Hepatocyte (in vitro differentiated cells): ENCODE measurements around the gene SLCO3A1. TPM values are rescaled to one million over a fixed set of nuclear protein-coding genes. Genes with fewer than 3 reads are reported as not detected.

Source experiments
- DNase-seq: peaks from one replicate; pipeline ENCODE4 v3.0.0-alpha.2; 2016; ENCODE audit warnings: low spot score
- H2AFZ ChIP-seq: fragments of 200-600 bp; sonication (generic); 2 replicates; pipeline ENCODE4 v1.6.0; 2016; ENCODE audit warnings: antibody characterized with exemption, mild to moderate bottlenecking
- H3K27ac ChIP-seq: fragments of 200-600 bp; sonication (generic); 2 replicates; pipeline ENCODE4 v1.5.1; 2016; ENCODE audit warnings: mild to moderate bottlenecking
- H3K27me3 ChIP-seq: fragments of 200-600 bp; sonication (generic); 2 replicates; pipeline ENCODE4 v1.6.1; 2016
- H3K36me3 ChIP-seq: fragments of 200-600 bp; sonication (generic); replicated peaks from 2 replicates; pipeline ENCODE4 v1.5.1; 2016; ENCODE audit warnings: low read depth; ENCODE audit not compliant: insufficient read depth
- H3K4me1 ChIP-seq: fragments of 200-600 bp; sonication (generic); 2 replicates; pipeline ENCODE4 v1.5.1; 2016; ENCODE audit warnings: mild to moderate bottlenecking, moderate library complexity; ENCODE audit not compliant: insufficient read depth
- H3K4me2 ChIP-seq: fragments of 200-600 bp; sonication (generic); 2 replicates; pipeline ENCODE4 v1.6.0; 2016
- H3K4me3 ChIP-seq: fragments of 200-600 bp; sonication (generic); 2 replicates; pipeline ENCODE4 v1.5.1; 2016; ENCODE audit warnings: mild to moderate bottlenecking
- H3K79me2 ChIP-seq: fragments of 200-600 bp; sonication (generic); 2 replicates; pipeline ENCODE4 v1.6.0; 2017; ENCODE audit warnings: mild to moderate bottlenecking
- H3K9me2 ChIP-seq: fragments of 200-600 bp; sonication (generic); replicated peaks from 2 replicates; pipeline ENCODE4 v1.6.0; 2017; ENCODE audit warnings: mild to moderate bottlenecking; ENCODE audit not compliant: insufficient read depth
- H3K9me3 ChIP-seq: fragments of 200-600 bp; sonication (generic); 2 replicates; pipeline ENCODE4 v1.5.1; 2016; ENCODE audit warnings: low read depth, mild to moderate bottlenecking
- H4K20me1 ChIP-seq: fragments of 200-600 bp; sonication (generic); 2 replicates; pipeline ENCODE4 v1.6.0; 2016; ENCODE audit warnings: mild to moderate bottlenecking; ENCODE audit not compliant: insufficient read depth, poor library complexity, severe bottlenecking
- CTCF ChIP-seq: fragments of 200-600 bp; sonication (generic); IDR thresholded peaks from 2 replicates; pipeline ENCODE4 v1.5.1; 2016; ENCODE audit warnings: antibody characterized with exemption, mild to moderate bottlenecking; ENCODE audit not compliant: poor library complexity
- EZH2 ChIP-seq: fragments of 200-600 bp; sonication (generic); IDR thresholded peaks from 2 replicates; pipeline ENCODE4 v1.6.1; 2016; ENCODE audit warnings: antibody characterized with exemption, mild to moderate bottlenecking, borderline replicate concordance
- EZH2phosphoT487 ChIP-seq: fragments of 200-600 bp; sonication (generic); IDR thresholded peaks from one replicate; pipeline ENCODE4 v1.6.1; 2018; ENCODE audit warnings: antibody characterized with exemption, mild to moderate bottlenecking, low read depth, moderate library complexity; ENCODE audit not compliant: unreplicated experiment, severe bottlenecking
- WGBS: methylation state at CpG from one replicate; pipeline ENCODE4 v1.1.6; 2016; ENCODE audit warnings: low lambda C conversion rate; ENCODE audit errors: missing lambda C conversion rate; 5-methylcytosine and 5-hydroxymethylcytosine counted together
- polyA plus RNA-seq: library from polyadenylated mRNA; unstranded; fragments of >200 nt; fragmentation: Nextera tagmentation; extraction: Ambion mirVana; gene quantifications from 2 replicates; pipeline ENCODE4 v1.2.1, GENCODE V29; 2016
- total RNA-seq: library from RNA; depleted of rRNA; stranded (reverse); fragments of >200 nt; gene quantifications from 2 replicates; pipeline ENCODE4 v1.2.3, GENCODE V29; 2014

The SLCO3A1 gene
- total and polyA plus RNA-seq, 2 experiments from 2014 or later, result 1.3 to 5.4 TPM

- no peak for DNase-seq
- TF ChIP-seq EZH2phosphoT487 (no peak), CTCF (no peak), EZH2 (no peak)
- Histone ChIP-seq H4K20me1 (no peaks in the 10 kb centered on the region), H3K79me2 (no peaks in the 10 kb centered on the region), H3K36me3 (no peaks in the 10 kb centered on the region), H3K4me2 (no peak overlapping the region), H2AFZ (no peak overlapping the region), H3K27ac (no peak overlapping the region), H3K9me2 (no peaks in the 10 kb centered on the region), H3K27me3 (peaks cover 2% of the 10 kb centered on the region), H3K4me1 (no peaks in the 10 kb centered on the region), H3K4me3 (no peak overlapping the region), H3K9me3 (no peaks in the 10 kb centered on the region)
- 82% methylated on average over 7 of the region's 7 CpGs for WGBS
Measured at GRCh38 chr15:92006186-92007028, 152.9 kb downstream of the SLCO3A1 start.

GRCh38 chr15:92009162-92009561 is 155.7 kb downstream of the SLCO3A1 start:
- Histone ChIP-seq H3K9me2 (no peaks in the 10 kb centered on the region), H3K27ac (no peak overlapping the region), H3K27me3 (no peaks in the 10 kb centered on the region), H3K9me3 (no peaks in the 10 kb centered on the region), H3K4me1 (no peaks in the 10 kb centered on the region), H4K20me1 (no peaks in the 10 kb centered on the region), H3K4me3 (no peak overlapping the region), H2AFZ (no peak overlapping the region), H3K36me3 (no peaks in the 10 kb centered on the region), H3K79me2 (no peaks in the 10 kb centered on the region), H3K4me2 (no peak overlapping the region)
- DNase-seq, result no peak
- TF ChIP-seq EZH2 (no peak), CTCF (no peak), EZH2phosphoT487 (no peak)
- 74% methylated on average over 6 of the region's 6 CpGs for WGBS

- DNase-seq, result no peak
- Histone ChIP-seq H3K36me3 (no peaks in the 10 kb centered on the region), H3K27ac (no peak overlapping the region), H3K4me2 (no peak overlapping the region), H3K4me3 (no peak overlapping the region), H3K9me2 (no peaks in the 10 kb centered on the region), H4K20me1 (no peaks in the 10 kb centered on the region), H2AFZ (no peak overlapping the region), H3K9me3 (no peaks in the 10 kb centered on the region), H3K79me2 (no peaks in the 10 kb centered on the region), H3K27me3 (peaks cover 4% of the 10 kb centered on the region), H3K4me1 (no peaks in the 10 kb centered on the region)
- 67% methylated on average over 14 of the region's 14 CpGs for WGBS
- TF ChIP-seq EZH2phosphoT487 (no peak), CTCF (no peak)
Measured at GRCh38 chr15:92011611-92012367, 158.3 kb downstream of the SLCO3A1 start.
